Inflammatory macrophage treated with lipopolysaccharide for 1 hour (primary cell): ENCODE results near the gene IL32.
"Not testable (repeated sequence)": the region's sequence is repeated elsewhere in the genome, so short reads cannot be mapped to it uniquely, and the experiment has no call there.

ENCODE experiments used
- DNase-seq, 2 donors: peaks; one replicate each; pipeline ENCODE4 v3.0.0-alpha.2; 2020 to 2022

The IL32 gene

DNA sequence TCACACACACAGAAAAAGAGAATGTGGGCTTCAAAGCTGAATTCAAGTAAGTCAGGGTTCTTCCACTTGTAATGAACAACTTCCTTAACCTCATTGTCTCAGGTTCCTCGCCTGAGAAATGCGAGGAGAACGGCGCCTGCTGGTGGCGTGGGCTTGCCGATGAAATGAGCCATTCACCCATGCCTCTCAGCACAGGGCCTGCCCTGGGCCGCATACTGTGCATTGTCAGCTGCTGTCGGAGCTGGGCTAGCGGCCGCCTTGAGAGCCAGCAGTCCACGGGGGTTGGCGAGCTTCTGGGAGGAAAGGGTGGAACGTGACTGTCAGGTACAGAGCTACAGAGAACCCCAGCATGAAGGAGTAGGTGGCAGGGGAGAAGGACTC, 12.1 kb upstream of the IL32 start:
- not testable (repeated sequence) for DNase-seq

DNA sequence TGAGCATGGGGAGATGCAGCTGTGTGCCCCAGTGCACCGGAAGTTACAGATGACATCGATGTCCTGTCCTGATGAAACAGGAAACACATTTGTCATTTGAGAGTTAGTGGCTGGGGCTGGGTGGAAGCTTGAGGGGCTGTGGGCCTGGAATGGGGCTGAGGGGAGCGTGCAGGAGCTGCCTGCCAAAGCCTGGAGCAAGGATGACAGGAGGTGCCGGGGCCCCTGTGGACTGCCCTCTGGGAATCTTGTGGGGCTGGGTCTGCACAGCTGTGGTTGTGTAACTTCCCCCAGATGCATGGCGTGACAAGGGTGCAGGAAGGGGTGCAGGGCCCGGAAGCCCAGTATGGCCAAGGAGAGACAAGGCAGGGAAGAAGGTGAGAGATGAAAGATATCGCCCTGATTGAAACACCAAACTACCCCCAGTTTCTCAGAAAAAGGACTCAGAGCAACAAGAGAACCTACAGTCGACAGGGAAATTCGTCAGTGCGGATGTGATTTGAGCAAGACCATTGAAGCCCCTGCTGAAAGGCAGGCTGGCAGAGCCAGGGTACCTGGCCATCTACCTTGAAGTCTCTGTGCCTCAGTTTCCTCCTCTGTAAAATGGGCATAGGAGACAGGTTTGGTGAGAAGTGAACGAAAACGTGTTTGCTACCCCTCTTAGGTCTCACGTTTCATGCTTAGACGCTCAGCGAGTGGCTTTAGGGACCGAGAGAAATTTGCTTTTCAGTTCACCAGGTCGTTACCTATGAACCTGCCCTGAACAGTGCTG, 10.3 kb upstream of the IL32 start:
- DNase-seq: no peak

DNA sequence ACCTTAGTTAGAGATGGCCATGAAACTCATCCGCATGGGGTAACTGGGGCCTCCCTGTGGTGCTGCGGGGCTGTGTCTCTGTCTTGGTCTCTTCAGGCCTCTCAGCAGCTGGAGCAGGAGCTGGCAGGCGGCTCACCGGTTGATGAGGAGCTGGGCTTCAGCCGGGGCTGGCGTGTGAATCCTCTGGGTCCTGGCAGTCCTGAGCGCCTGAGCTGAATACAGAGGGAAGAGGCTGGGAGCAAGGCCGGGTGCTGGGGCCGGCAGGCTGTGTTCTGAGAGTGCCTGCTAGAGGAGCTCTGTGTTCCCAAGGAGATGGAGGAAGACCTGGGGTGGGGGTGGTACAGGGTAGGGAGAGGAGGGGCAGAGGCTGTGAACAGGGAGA, 9.7 kb upstream of the IL32 start:
- not testable (repeated sequence) for DNase-seq

DNA sequence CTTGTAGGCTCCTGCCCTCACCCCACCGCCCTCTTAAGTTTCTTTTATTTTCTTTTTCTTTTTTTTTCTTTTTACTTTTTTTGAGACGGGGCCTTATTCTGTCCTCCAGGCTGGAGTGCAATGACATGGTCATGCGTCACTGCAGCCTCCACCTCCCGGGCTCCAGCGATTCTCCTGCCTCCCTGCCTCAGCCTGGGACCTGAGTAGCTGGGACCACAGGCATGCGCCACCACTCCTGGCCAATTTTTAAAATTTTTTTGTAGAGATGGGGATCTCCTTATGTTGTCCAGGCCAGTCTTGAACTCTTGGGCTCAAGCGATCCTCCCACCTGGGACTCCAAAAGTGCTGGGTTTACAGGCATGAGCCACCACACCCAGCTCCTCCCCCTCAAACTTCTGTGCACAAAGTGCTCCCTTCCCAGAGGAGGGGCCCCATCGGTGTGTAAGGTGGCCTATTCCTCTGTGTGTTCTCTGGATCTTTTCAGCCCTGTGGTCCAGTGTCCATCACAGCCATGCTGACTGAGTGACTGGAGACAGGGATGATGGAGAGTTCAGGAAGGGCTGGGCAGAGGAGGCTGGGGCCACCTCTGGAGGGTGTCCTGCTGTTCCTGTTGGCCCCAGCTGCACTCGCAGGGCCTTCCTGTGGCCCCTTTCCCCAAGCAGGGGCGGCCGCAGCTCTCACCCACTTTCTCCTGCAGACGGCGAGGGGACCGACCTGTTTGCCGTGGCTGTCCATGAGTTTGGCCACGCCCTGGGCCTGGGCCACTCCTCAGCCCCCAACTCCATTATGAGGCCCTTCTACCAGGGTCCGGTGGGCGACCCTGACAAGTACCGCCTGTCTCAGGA, 8.9 kb upstream of the IL32 start:
- DNase-seq: no peak

DNA sequence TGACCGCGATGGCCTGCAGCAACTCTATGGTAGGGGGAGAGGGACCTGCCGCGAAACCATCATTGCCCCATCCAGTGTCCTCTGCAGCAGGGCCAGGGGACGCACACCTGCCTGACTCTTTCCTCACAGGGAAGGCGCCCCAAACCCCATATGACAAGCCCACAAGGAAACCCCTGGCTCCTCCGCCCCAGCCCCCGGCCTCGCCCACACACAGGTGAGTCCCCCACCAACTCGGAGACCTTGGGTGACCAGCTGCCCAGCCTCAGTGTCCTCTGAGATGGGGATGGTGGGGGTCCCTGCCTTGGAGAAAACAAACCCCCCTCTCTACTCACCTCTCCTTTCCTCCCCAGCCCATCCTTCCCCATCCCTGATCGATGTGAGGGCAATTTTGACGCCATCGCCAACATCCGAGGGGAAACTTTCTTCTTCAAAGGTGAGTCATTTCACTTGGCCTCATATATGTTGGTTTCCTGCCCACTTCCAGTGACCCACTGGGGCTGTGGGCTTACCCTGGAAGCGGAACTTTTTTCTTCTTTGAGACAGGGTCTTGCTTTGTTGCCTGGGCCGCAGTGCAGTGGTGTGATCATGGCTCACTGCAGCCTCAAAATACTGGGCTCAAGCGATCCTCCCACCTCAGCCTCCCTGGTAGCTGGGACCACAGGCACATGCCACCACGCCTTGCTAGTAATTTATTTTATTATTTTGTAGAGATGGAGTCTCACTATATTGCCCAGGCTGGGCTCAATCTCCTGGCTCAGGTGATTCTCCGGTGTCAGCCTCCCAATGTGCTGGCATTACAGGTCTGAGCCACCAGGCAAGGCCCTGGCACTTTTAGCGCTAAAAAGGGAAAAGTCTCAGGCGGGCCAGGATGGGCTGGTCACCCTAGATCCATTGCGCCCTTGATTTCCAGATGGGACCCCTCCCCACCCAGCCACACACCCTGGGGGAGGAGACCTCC, 8.0 kb upstream of the IL32 start:
- no peak for DNase-seq

DNA sequence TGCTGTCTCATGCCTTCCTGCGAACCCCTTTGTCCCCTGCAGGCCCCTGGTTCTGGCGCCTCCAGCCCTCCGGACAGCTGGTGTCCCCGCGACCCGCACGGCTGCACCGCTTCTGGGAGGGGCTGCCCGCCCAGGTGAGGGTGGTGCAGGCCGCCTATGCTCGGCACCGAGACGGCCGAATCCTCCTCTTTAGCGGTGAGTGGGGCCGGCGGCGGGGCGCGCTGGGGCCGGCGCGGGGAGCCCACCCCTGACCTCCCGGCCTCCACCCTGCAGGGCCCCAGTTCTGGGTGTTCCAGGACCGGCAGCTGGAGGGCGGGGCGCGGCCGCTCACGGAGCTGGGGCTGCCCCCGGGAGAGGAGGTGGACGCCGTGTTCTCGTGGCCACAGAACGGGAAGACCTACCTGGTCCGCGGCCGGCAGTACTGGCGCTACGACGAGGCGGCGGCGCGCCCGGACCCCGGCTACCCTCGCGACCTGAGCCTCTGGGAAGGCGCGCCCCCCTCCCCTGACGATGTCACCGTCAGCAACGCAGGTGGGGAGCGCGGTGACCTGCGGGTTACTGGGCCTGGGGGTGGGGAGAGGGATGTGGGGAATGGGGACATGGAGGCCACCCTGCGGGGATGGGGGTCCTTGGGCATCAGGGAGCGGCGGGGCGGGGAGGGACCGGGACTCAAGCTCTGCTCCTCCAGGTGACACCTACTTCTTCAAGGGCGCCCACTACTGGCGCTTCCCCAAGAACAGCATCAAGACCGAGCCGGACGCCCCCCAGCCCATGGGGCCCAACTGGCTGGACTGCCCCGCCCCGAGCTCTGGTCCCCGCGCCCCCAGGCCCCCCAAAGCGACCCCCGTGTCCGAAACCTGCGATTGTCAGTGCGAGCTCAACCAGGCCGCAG, 7.1 kb upstream of the IL32 start:
- DNase-seq: no peak

DNA sequence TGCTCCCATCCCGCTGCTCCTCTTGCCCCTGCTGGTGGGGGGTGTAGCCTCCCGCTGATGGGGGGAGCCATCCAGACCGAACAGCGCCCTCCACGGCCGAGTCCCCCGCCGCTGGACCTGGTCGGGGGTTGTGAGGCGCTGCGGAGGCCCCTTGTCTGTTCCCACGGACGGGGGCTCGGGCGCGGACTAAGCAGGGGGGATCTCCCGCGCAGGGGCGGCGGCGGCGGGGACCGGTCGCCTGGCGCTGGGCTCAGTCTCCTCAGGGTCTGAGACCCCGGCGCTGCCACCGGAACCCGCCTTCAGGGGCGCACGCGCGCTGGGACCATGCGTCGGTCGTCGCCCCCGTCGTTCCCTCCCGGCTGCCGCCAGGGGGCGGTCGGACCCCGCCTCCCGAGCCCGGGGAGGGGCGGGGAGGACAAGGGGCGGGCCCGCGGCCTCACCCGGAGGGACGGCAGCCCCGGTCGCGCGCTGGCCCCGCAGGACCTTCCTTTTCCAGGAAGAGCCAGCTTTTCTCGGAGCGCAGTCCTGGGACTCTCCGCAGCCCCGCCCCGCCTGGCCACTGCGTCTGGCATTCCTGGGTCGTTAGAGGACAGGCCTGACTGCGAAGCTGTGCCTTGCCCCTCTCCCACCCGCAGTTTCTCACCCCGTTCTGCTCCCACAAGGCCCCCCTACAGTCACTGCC, 6.3 kb upstream of the IL32 start:
- peak; percentile 80 to 93 for DNase-seq

DNA sequence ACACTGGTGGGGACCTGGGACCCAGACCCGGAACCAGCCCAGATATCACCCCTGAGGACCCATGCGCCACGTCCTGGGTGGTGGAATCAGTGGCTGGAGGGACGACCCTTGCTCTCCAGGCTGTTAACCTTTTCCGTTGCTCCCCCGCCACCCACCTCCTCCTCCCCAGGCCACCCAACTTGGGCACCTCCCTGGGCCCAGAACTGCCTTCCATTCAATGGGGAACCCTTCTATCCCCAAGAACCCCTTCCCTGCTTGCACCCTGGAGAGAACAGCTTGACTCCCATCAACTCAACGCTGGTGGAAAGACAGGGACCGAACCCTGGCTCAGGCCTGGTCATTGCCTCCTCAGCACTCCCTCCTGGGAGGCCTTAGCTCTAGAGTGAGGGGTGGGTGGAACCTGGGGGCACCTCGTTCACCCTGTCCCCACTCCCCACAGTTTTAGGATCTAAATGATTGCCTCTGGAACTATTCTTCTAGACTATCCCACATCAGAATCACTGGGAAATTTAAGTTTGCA, 5.7 kb upstream of the IL32 start:
- DNase-seq: no peak

DNA sequence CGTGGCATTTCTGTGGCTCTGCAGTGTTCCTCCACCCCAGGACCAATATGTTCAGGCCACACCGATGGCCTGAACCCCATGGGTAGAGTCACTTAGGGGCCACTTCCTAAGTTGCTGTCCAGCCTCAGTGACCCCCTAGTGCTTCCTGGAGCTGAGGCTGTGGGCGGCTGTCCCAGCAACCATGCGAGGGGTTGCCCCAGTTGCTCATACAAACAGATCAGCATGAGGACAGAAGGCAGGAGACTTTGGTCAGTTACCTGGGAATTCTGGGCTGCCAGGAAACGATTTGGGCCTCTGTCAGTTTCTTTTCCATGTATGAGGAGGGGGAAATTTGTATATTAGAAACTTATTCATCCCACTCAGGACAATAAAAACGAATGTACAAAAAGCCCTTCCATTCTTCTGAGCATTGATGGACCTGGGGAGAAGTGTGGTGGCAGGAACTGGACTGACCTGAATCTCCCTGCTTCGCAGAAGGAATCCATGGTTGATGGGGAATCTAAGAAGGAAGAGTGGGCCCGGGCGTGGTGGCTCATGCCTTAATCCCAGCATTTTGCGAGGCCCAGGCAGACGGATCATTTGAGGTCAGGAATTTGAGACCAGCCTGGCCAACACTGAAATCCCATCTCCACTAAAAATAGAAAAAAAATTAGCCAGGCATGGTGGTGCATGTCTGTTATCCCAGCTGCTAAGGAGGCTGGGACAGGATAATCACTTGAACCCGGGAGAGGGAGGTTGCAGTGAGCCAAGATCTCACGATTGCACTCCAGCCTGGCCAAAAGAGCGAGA, 4.9 kb upstream of the IL32 start:
- DNase-seq: no peak

DNA sequence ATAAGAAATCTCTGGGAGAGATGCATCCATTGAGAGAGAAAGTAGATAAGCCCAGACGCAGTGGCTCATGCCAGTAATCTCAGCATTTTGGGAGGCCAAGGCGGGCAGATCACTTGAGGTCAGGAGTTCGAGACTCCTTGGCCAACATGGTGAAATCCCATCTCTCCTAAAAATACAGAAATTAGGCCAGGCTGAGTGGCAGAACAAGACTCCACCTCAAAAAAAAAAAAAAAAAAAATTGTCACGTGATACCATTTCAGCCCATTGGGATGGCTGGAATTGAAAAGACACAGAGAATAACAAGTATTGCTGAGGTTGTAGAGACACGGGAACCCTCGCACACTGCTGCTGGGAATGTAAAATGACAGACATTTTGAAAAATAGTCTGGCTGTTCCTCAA, 2.9 kb upstream of the IL32 start:
- no peak for DNase-seq

DNA sequence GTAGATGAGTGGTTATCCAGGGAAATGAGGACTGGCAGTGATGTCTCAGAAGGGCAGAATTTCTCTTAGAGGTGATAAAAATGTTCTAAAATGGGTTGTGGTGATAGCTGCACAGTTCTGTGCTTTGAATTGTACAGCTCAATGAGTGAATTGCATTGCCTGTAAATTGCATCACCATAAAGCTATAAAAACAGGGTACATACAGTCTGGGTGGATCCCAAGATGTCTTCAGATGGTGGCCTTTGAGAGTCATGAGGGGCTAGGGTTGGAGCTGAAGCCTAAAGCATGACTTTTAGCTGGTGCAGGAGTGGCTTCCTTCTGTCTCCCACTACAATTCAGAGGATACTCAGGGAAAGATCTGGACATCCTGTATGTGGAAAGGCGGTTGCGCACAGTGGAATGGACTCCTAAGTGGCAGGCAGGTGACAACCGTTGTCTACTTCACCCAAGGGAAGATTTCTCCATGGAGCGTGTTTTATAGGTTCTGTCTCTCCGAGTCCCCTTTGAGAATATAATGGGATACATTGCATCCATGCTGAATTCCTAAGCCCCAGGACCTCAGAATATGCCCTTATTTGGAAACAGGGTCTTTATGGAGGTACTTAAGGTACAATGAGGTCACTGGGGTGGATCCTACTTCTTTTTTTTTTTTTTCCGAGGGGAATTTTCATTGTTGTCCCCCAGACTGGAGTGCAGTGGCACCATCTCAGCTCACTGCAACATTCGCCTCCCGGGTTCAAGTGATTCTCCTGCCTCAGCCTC, 1.6 kb upstream of the IL32 start:
- DNase-seq: no peak

DNA sequence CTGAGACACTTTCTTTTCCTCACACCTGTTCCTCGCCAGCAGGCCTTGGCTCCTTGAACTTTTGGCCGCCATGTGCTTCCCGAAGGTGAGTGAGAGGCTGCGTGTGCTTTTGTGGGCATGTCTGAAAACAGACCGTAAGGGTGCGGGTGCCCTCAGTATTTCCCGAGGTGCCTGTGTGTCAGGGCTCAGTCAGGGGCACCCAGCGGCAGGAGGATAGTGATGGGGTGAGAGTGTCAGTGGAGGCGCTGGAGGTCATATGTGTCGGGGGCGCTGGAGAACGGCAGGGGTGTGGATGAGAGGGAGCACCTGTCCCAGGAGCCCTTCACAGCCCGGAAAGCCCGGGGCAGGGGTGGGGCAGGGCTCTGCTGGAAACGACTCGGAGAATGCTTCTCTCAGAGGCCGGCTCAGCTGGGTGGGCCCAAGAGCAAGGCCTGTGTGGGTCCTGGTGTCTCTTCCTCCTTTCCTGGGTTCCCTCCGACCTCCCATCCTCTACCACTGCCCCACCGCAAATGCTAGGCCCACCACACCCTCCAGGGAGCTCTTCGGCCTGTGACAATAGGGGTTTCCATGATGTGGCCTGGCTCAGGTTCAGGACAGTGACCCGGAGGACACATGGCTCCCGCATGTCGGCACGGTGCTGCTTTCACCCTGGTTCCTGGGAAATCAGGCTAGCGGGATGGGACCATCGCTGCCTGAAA, 451 bp downstream of the IL32 start:
- DNase-seq: no peak

DNA sequence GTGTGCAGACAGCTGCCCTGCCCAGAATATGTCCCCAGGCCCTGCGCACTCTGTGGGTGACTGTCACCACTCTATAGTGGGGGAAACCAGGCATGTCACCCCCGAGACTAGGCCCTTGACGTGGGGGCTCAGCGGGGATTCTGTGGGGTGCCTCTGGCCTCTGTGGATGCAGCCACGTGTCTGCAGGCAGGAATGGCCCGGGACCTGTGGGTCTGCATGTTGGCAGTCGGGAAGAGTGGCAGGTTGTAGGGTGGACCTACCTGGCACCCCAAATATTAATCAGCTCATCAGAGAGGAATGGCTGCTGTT, 954 bp downstream of the IL32 start:
- DNase-seq: no peak

DNA sequence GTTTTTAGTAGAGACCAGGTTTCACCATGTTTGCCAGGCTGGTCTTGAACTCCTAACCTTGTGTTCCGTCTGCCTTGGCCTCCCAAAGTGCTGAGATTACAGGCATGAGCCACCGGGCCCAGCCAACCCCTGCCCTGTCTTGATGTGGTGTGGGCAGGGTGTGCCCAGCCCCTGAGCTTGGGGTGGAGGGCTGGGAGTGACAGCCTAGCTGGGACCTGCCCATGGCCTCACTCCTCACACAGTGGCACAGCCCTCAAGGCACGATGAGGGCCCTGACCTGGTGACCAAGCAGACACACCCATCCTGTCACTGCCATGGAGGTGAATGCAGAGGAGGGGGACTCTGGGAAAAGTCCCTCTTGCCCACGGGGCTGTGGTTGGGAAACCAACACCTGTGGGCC, 3.0 kb downstream of the IL32 start:
- DNase-seq: no peak

DNA sequence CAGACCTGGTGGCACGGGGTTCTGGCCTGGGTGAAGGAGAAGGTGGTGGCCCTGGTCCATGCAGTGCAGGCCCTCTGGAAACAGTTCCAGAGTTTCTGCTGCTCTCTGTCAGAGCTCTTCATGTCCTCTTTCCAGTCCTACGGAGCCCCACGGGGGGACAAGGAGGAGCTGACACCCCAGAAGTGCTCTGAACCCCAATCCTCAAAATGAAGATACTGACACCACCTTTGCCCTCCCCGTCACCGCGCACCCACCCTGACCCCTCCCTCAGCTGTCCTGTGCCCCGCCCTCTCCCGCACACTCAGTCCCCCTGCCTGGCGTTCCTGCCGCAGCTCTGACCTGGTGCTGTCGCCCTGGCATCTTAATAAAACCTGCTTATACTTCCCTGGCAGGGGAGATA, 3.7 kb downstream of the IL32 start:
- not testable (repeated sequence) for DNase-seq

DNA sequence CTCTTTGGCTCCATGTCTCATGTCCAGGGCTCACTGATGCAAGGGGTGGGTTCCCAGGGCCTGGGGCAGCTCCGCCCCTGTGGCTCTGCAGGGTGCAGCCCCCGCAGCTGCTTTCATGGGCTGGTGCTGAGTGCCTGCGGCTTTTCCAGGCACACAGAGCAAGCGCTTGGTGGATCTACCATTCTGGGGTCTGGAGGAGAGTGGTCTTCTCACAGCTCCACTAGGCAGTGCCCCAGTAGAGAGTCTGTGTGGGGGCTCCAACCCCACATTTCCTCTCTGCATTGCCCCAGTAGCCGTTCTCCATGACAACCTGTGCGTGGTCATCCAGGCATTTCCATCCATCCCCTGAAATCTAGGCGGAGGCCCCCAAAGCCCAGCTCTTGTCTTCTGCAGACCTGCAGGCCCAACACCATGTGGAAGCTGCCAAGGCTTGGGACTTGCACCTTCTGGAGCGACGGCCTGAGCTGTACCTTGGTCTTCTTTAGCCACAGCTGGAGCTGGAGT, 5.2 kb downstream of the IL32 start:
- DNase-seq: no peak

DNA sequence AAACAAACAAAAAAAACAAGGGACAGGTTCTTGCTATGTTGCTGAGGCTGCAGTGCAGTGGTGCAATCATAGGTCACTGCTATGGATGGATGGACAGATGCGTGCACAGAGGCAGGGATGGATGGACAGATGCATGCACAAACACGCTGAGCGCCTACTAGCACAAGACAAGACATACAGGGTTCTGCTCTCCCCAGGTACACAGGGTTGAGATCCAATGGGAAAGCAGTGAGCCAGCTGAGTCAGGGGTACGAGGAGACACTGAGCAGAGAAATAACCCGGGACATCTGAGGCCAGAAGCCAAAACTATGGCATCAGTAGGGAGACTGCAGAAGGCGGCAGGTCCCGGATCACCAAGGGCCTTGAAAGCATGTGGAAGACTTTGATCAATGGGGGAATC, 6.2 kb downstream of the IL32 start:
- no peak for DNase-seq

DNA sequence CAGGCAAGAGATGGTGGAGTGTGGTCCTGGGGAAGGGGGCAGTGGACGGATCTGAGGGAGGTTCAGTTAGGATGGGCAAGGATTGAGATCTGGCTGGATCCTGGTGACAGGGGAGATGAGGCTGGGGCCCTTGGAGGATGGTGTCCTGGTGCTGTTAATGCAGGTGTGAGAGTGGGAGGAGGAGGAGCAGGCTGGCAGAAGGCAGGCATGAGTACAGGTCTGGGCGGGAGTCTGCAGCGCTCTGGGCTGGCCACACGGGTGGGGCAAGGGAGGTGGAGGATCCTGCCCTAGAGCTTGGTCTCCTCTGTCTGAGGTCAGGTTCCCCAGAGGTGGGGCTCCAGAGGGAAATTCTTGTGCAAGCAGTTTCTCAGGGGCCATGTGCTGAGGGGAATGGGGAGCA, 6.7 kb downstream of the IL32 start:
- not testable (repeated sequence) for DNase-seq
